Endothelial cell (in vitro differentiated cells): ENCODE data around the gene RAC3. TPM values are rescaled to one million over a fixed set of nuclear protein-coding genes. Genes with fewer than 3 reads are reported as not detected.

Source experiments
- DNase-seq: peaks from one replicate; pipeline ENCODE4 v3.0.0; 2021; ENCODE audit warnings: low spot score
- H3K27ac Mint-ChIP-seq: one replicate; pipeline ENCODE4 v1.8.0; 2021; ENCODE audit warnings: mixed read lengths, inconsistent platforms; ENCODE audit not compliant: unreplicated experiment
- H3K27me3 Mint-ChIP-seq: one replicate; pipeline ENCODE4 v1.8.0; 2021; ENCODE audit warnings: mild to moderate bottlenecking, moderate library complexity, mixed read lengths, inconsistent platforms; ENCODE audit not compliant: unreplicated experiment
- H3K36me3 Mint-ChIP-seq: one replicate; pipeline ENCODE4 v1.8.0; 2021; ENCODE audit warnings: mild to moderate bottlenecking, low read depth, mixed read lengths, inconsistent platforms; ENCODE audit not compliant: unreplicated experiment
- H3K4me1 Mint-ChIP-seq: one replicate; pipeline ENCODE4 v1.8.0; 2021; ENCODE audit warnings: mild to moderate bottlenecking, mixed read lengths, inconsistent platforms; ENCODE audit not compliant: unreplicated experiment
- H3K4me3 Mint-ChIP-seq: one replicate; pipeline ENCODE4 v1.8.0; 2021; ENCODE audit warnings: mild to moderate bottlenecking, mixed read lengths, inconsistent platforms; ENCODE audit not compliant: unreplicated experiment
- H3K9me3 Mint-ChIP-seq: one replicate; pipeline ENCODE4 v1.8.0; 2021; ENCODE audit warnings: mixed read lengths, inconsistent platforms; ENCODE audit not compliant: unreplicated experiment
- CTCF ChIP-seq: fragments of 200-600 bp; sonication (generic); IDR thresholded peaks from one replicate; pipeline ENCODE4 v1.5.0; 2021; ENCODE audit warnings: antibody characterized with exemption; ENCODE audit not compliant: unreplicated experiment
- total RNA-seq: library from RNA; stranded (reverse); fragmentation: NEBNext Ultra II Directional; extraction: Animal tissue kit (Norgen Biotek cat#: 25700); gene quantifications from one replicate; pipeline ENCODE4 v1.2.1, GENCODE V29; 2021; ENCODE audit not compliant: unreplicated experiment

The RAC3 gene
- total RNA-seq, 1 donor from 2014 or later, result 24.0 TPM

- Mint-ChIP-seq H3K27me3 (peaks cover 3% of the 10 kb centered on the region), H3K4me1 (no peaks in the 10 kb centered on the region), H3K36me3 (no peaks in the 10 kb centered on the region), H3K9me3 (no peaks in the 10 kb centered on the region), H3K4me3 (no peak overlapping the region), H3K27ac (no peak overlapping the region)
- no peak for DNase-seq
- TF ChIP-seq CTCF, result no peak
Measured at GRCh38 chr17:82012640-82013295, 18.7 kb upstream of the RAC3 start.

- H3K27ac Mint-ChIP-seq, result no peak overlapping the region
- H3K4me1 Mint-ChIP-seq, result no peaks in the 10 kb centered on the region
Measured at GRCh38 chr17:82013341-82013740, 18.1 kb upstream of the RAC3 start.

GRCh38 chr17:82013772-82014321 is 17.6 kb upstream of the RAC3 start:
- Mint-ChIP-seq H3K4me1 (no peaks in the 10 kb centered on the region), H3K27ac (no peak overlapping the region), H3K36me3 (peaks cover 4% of the 10 kb centered on the region), H3K4me3 (no peak overlapping the region), H3K9me3 (no peaks in the 10 kb centered on the region), H3K27me3 (peaks cover 4% of the 10 kb centered on the region)
- no peak for DNase-seq
- no peak for TF ChIP-seq CTCF

More at GRCh38 chr17:82013341-82013740, 18.1 kb upstream of the RAC3 start:
- no peak for TF ChIP-seq CTCF
- no peak overlapping the region for H3K4me3 Mint-ChIP-seq
- no peak for DNase-seq
- peaks cover 2% of the 10 kb centered on the region for H3K27me3 Mint-ChIP-seq
- H3K36me3 Mint-ChIP-seq, result no peaks in the 10 kb centered on the region
- no peaks in the 10 kb centered on the region for H3K9me3 Mint-ChIP-seq

- DNase-seq, result no peak
- no peaks in the 10 kb centered on the region for H3K4me1 Mint-ChIP-seq
- no peak for TF ChIP-seq CTCF
- no peak overlapping the region for H3K27ac Mint-ChIP-seq
- no peak overlapping the region for H3K4me3 Mint-ChIP-seq
- H3K27me3 Mint-ChIP-seq, result peaks cover 4% of the 10 kb centered on the region
- peaks cover 4% of the 10 kb centered on the region for H3K36me3 Mint-ChIP-seq
- H3K9me3 Mint-ChIP-seq, result no peaks in the 10 kb centered on the region
Measured at GRCh38 chr17:82014432-82014831, 17.0 kb upstream of the RAC3 start.

- H3K36me3 Mint-ChIP-seq, result peaks cover 4% of the 10 kb centered on the region
- no peaks in the 10 kb centered on the region for H3K4me1 Mint-ChIP-seq
- TF ChIP-seq CTCF, result no peak
- DNase-seq, result no peak
- H3K27ac Mint-ChIP-seq, result no peak overlapping the region
- H3K4me3 Mint-ChIP-seq, result no peak overlapping the region
- H3K9me3 Mint-ChIP-seq, result no peaks in the 10 kb centered on the region
- peaks cover 2% of the 10 kb centered on the region for H3K27me3 Mint-ChIP-seq
Measured at GRCh38 chr17:82014971-82015310, 16.5 kb upstream of the RAC3 start.
